UCSD-AML1 (cell line): ENCODE measurements around the gene TNFRSF14.
"Not testable (repeated sequence)": the region's sequence is repeated elsewhere in the genome, so short reads cannot be mapped to it uniquely, and the experiment has no call there.

Experiments used
- DNase-seq: peaks from one replicate; lab custom pipeline; 2025; ENCODE audit not compliant: unreplicated experiment; lab: John Stamatoyannopoulos, UW

TNFRSF14 gene

DNA sequence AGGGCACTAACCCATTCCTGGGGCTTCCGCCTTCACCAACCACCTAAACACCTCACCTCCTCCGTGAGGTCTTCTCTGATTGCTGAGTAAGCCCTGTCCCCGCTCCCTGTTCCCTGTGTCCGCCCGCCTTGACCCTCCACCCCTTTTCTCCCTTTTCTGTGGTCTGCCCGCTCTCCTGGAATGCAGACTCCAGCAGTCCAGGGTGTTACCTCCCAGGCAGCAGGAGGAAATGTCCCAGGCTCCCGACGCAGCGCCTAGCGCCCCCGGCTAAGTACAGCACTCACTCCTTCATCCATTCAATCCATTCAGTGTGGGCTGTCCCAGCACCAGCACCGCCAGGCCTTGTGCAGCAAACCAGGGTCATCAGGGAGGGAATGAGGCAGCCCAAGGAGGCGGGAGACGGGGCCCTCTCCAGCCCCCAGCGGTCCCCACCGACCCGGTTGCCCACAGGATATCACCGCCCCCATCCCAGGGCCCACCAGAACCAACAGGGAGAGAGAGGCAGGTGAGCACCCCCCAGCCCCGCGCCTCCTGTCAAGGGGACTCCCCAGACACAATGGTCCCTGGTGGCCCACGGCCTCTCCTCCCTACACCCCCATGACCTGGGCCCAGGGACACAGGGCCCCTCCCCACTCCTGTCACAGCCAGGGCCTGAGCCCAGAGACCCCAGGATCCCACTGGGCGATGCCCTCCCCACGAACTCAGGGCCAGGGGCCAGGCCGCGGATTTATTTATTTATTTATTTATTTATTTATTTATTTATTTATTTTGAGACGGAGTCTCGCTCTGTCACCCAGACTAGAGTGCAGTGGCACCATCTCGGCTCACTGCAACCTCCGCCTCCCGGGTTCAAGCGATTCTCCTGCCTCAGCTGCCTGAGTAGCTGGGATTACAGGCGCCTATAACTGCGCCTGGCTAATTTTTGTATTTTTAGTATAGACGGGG is 10.2 kb downstream of the TNFRSF14 start:
- no peak for DNase-seq

DNA sequence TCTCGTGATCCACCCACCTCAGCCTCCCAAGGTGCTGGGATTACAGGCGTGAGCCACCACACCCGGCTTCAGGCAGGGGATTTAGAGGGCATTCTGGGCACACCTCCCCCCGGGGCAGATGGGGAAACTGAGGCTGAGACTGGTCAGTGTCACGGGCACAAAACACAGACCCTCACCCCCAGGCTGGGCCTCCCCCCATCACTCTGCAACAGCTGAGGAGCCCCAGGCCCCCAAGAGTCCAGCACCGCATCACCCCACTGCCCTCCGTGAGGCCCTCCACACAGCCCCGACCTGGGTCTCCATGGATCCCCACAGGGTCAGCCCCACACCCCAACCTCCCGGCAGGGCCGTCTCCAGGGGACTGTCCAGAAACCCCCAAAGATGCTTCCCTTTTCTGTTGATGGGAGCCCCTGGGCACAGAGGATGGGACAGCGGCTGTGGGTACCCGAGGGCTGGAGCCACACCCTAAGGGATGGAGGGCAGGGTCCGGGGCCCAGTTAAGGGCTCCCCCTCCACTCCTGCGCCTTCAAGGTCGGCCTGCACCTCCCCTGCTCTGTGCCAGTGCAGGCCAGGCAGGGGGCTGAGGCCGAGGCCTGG is 11.0 kb downstream of the TNFRSF14 start:
- DNase-seq: no peak

DNA sequence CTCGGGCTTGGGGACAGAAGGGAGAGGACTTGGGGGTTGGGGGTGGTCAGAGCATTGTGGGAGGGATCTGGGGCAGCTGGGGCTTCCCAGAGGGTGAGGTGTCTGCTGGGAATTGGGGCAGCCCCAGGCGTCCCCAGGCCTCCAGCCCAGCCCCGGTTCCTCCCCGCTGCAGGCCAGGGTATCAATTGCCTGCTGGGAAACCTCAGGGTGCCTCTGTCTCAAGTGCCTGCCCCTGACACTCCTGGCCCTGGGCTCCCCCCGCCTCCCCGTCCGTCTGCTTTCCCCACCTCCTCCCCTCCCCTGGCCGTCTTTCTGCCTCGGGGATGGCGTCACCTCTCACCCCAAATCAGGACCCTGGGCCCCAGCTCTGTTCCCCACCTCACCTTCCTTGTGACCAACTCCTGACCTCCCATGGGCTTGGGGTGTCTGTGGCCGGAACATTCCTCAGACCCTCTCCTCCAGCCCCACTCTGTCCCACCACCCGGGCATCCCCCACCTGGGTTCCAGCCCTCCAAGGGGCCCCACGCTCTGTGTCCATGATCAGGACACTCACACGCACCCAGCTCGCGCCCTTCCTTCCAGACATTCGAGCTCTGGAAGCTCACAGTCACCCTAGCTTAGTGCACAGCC is 12.1 kb downstream of the TNFRSF14 start:
- DNase-seq: not testable (repeated sequence)

DNA sequence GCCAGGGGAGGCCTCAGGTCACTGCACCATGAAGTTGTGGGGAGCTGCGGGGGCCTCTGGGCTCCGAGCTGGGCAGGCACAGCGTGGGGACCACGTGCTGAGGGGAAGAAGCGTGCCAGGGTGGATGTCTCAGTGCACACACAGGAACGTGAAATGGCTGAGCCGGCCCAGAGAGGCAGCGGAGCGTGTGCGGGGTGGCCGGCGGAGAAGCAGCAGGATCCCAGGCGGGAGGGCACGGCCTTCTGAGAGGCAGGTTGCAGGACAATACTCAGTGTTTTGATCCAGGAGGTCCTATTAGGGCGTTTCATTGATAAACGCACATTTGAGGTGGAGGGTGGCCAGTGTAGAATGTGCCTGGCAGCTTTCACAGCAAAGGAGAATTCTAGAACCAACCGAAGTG is 12.9 kb downstream of the TNFRSF14 start:
- DNase-seq: no peak

DNA sequence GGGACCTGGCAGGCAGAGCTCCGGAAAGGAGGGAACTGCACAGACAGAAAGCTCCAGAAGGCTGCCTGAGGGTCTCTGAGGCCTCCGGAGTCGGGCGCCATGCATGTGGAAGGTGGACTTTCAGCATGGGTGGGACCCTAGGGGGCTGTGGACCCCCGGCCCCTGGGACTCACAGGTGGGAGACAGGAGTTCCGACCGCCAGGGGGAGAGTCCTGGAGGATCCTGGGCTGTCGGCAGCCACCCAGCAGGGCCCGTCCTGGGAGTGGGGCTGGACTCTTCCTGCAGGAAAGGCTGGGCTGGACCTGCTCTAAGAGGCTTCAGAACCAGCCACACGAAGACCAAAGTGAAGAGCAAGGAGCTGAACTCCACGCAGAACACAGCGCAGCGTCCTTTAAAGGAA is 13.5 kb downstream of the TNFRSF14 start:
- DNase-seq: not testable (repeated sequence)

DNA sequence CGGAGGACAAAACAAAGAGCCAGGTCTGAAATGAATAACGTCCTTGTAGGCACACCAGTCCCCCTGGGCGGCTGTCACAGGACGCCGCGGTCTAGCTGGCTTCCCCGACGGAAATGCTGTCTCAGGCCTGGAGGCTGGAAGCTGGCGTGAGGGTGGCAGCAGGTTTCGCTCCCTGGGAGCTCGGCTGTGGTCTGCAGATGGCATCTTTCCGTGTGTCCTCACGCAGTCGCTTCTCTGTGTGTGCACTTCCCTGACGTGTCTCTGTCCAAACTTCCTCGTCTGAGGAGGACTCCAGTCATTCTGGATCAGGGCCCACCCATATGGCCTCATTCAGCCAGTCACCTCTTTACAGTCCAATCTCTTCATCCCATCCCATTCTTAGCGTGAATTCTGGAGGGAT is 14.2 kb downstream of the TNFRSF14 start:
- DNase-seq: peak; percentile 74

DNA sequence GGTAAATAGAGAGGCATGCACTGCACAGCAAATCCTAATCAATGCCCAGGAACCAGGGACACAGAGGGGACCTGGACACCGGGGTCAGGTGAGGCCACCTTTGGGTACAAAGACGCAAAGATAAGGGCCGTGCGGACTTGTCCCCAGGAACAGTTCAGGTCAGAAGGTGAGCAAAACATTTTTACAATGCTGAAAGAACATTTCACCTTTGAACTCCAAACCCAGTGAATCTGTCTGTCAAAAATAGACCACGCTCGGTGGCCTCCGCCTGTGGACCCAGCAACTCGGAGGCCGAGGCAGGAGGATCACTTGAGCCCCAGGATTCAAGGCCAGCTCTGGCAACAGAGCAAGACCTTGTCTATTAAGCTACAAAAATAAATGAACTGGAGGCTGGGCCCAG is 15.2 kb downstream of the TNFRSF14 start:
- no peak for DNase-seq

DNA sequence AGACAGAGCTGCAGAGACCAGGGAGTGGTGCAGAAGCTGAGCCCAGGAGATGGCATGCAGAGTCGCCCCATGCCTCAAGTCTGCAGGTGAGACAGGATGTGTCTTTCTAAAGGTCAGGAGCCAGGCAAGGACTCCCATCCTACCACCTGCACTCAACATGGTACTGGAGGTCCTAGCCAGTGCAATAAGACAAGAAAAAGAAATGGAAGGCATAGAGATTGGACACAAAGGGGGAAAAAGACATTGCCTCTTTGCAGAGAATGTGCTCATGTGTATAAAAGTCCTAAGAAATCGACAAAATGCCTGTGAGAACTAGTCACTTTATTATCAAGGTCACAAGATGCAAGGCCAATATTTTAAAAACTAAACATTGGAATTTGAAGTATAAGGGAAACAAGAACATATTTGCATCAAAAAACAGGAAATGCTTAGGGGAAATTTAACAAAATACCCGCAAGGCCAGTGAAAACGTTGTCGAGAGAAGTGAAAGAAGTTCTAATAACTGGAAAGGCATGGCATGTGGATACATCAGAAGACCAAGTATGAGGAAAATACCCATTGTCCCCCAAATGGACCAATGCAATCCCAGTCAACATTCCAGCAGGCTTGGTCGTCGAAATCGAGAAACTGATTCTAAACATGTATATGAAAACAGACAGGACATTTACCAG is 17.2 kb downstream of the TNFRSF14 start:
- DNase-seq: no peak

DNA sequence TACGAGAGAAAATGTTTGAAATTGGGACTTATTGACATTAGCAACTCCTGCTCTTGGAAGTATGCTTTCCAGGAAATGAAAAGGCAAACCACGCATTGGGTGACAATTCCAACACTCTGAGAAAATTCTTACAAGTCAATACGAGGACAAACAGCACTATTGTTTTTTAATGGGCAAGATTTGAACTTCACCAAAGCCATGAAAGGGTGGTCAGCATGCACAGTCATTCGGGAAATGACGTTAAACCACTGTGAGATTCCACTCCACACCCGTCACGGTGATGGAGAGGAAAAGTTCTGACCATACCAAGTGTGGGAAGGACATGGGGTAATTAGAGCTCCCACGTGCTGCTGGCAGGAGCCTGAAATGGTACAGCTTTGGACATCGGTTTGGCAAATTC is 18.2 kb downstream of the TNFRSF14 start:
- DNase-seq: peak; percentile 46

DNA sequence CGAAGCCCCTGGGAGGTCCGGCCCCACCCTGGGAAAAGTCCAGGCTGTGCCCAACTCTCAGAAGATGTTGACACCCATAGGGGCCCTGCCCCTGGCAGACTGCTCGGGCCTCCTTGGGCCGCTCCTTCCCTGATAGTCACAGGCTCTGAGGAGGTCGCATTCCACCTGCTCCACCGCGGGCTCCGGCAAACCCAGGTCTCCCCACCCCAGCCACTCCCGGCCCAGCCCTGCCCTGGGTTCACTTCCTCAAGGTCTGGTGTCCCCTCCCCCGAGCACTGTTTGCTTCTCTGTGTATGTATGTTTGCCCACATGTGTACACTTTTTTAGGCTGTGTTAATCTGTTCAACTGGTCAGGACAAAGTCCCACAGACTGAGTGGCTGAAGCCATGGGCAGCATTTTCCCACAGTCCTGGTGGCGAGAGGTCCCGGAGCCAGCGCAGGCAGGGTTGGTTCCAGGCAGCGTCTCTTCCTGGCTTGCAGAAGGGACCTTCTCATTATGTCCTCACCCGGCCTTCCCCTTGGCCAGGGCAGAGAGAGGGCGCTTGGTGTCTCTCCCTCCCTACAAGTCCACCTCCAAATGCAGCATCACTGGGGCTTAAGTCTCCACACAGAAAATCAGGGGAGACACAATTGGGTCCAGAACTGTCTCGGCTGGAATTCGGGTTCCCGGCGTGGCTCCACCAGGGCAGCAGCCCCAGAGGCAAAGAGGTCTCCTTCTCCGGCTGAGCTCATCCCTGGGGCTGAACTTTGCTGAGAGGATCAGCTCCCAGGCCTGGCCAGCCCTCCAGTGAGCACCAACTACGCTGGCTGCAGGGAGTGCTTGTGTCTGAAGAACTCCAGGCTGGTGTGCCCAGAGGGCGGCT is 19.9 kb downstream of the TNFRSF14 start:
- peak; percentile 41 for DNase-seq

DNA sequence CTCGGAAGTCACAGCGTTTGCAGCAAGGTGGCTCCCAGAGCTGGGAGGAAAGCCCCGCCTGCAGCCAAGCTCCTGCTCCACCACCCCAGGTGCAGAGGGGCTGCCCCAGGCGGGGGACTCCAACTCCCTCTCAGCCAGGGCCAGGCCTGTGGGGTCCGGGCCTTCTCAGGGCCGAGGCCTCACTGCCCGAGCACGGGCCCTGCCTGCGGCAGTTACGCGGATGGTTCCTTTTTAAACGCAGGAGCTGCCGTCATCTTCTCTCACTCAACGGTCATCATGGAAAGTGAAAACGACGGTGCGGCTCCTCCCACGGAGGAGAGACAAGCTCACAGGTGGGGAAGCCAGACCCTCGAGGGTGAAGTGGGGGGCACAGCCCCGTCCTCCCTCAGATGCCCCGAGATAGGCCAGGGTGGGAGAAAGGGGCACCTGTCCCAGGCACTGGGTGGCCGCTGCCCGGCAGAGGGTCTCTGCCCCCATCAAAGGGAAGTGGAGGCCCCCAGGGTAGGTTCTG is 21.4 kb downstream of the TNFRSF14 start:
- not testable (repeated sequence) for DNase-seq

DNA sequence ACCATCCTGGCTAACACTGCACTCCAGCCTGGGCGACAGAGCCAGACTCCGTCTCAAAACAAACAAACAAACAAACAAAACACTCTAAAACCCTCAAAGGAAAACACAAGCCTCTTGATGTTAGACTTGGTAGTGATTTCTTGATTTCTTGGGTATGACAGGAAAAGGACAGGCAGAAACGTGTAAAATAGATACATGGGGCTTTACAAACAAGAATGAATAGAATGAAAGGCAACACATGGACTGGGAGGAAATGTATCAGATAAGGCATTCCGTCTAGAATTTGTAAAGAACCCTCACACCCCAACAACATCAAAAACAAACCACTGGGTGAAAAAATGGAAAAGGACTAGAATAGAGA is 22.6 kb downstream of the TNFRSF14 start:
- DNase-seq: no peak

DNA sequence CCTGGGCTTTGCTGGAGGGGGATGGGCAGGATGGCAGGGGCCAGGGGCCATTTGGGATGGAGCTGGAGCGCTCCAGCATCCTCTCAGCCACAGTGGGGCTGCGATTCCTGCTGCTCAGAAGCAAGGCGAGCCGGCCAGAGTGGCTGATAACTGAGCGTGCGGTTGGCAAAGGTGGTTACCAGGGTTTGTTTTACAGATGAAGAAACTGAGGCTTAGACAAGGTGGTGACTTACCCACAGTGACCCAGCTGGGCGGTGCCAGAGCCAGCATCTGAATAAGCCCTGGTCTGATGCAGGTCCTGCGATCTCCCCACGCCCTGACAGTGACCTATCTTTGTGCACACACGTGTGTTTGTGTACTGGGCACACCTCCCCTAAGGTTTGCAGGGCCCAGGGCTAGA is 24.5 kb downstream of the TNFRSF14 start:
- DNase-seq: no peak

DNA sequence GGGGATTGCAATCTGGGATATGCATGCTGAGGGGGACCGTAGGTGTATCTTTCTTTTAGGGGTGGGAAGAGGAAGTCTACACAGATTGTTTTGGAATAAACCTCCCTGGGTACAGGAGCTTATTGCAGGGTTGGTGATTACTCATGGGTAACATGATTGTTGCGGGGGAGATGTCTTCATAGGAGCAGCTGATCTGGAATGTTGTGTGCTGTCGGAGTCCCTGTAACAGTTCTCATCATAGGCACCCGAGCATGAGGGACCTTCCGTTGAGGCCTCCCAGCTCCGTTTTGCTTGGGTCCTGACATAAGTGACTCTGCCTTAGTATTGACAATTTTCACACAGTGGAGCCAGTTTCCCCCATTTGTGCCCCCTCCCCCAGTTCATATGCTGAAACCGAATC is 26.2 kb downstream of the TNFRSF14 start:
- no peak for DNase-seq

DNA sequence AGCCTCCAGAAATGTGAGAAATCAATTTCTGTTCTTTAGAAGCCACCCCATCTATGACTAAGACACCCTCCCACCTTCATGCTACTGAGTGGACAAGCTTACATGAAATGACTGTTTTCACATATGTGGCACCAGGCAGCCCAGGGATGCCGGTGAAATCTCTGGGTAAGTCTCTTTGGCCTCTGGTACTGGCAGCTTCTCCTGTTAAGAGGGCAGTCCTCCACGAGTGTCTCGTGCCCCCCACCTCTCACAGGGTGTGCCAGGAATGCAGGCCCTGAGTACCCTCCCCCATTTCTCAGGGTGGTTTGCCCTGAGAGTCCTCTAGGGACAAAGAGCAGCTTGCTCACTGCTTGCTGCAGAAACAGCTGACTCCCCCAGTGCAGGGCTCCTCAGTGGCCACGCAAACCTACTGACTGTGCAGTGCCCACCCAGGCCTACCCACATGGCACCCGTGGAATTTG is 27.2 kb downstream of the TNFRSF14 start:
- no peak for DNase-seq

DNA sequence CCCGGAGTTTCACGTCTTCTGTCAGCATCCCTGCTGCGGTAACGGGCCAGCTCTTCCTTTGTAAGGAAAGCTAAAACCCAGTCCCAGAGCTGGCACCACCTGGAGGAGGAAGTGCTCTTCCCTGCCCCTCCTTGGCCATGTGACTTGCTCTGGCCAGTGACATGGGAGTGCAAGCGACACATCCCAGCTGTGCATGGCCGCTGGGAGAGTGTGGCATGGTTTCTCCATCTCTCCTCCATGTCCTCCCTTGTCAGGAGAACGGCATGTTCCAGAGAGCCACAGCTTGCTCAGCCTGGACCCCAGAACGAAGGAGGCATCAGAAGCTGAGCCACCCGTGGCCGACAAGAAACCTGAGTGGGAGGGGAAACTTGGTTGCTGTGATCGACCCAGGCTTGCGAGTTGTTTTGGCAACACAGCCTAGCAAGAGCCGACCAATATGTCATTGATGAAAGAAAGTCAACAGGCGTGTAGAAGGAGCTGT is 27.7 kb downstream of the TNFRSF14 start:
- DNase-seq: no peak

DNA sequence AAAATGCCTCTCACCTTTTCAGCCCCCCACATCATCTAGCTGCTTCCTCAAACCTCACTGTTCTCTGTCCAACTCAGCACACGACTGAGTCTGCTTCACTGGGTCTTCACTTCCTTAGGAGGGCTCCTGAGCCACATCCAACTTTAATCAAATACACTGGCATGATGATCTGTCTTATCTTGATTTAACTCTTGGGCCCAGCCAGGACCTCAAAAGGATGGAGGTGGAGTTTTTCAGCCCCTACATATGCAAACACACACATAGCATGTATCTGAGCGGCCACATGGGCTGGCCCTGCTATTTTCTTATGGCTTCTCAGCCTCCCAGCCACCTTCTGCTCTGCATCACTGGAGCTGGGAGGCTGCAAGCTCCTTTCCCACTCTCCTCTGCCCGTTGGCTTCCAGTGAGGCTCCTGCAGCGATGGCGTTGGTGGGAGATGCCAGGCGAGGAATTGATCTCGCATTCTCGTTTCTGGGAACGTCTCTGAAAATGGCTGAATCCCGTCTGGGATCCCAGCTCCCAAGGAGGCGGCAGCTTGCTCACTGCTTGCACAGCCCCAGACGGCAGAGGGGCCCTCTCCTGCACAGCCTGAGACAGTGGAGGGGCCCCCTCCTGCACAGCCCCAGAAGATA is 28.6 kb downstream of the TNFRSF14 start:
- DNase-seq: no peak

DNA sequence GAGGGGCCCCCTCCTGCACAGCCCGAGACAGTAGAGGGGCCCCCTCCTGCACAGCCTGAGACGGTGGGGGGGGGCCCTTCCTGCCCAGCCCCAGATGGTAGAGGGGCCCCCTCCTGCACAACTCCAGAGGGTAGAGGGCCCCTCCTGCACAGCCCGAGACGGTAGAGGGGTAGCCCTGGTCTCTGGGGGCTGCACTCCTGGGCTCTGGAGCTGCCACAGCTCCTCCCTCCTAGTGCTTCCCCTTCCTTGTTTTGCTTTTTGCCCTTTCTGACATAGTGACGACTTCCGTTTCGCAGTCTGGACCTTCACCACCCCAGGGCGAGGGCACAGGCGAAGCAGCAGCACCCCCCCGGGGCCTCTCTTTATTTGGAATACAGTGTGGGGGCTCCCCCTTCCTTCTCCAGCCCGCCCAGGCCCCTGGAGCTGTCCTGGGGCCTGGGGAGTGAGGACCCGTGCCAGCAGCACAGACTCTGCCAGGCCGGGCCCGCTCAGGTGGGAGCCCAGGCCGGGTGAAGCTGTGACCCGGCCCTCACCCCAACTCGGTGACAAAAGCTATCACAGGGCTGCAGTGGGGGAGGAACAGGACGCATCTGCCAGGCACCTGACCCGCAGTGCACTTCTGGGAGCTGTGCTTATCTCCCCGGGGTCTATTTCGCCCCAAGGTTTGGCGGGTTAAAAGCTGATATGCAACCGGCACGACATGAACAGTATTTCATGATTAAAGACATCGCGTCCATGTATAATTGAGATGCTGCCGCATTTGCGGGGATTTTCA is 29.3 kb downstream of the TNFRSF14 start:
- peak; percentile 73 for DNase-seq
